LNCaP clone FGC (cell line): Measurements from ENCODE around the gene TMEM108.

Experiments
- DNase-seq: peaks from one replicate; pipeline ENCODE4 v3.0.0-alpha.2; 2011; ENCODE audit warnings: low read depth
- H3K4me3 ChIP-seq: 2 replicates; pipeline ENCODE4 v1.5.1; 2011; ENCODE audit warnings: mild to moderate bottlenecking, low read depth, low read length, control low read depth
- CTCF ChIP-seq: IDR thresholded peaks from 2 replicates; pipeline ENCODE4 v1.5.1; 2012; ENCODE audit warnings: mild to moderate bottlenecking; ENCODE audit not compliant: control insufficient read depth, insufficient read depth; ENCODE audit errors: extremely low read depth

Gene TMEM108

GRCh38 chr3:133191818-133192217 lies 153.6 kb downstream of the TMEM108 start:
- no peak for DNase-seq
- no peak overlapping the region for H3K4me3 ChIP-seq
- TF ChIP-seq CTCF, result no peak

- TF ChIP-seq CTCF, result no peak
- no peak for DNase-seq
- H3K4me3 ChIP-seq, result no peak overlapping the region
Observed at GRCh38 chr3:133192363-133192945, 154.3 kb downstream of the TMEM108 start.

GRCh38 chr3:133192967-133193366 lies 154.8 kb downstream of the TMEM108 start:
- no peak for DNase-seq
- TF ChIP-seq CTCF, result no peak

GRCh38 chr3:133196527-133196926 lies 158.3 kb downstream of the TMEM108 start:
- H3K4me3 ChIP-seq, result no peak overlapping the region
- TF ChIP-seq CTCF, result no peak
- DNase-seq, result no peak

More at GRCh38 chr3:133192967-133193366, 154.8 kb downstream of the TMEM108 start:
- no peak overlapping the region for H3K4me3 ChIP-seq

GRCh38 chr3:133197619-133198018 lies 159.4 kb downstream of the TMEM108 start:
- H3K4me3 ChIP-seq, result no peak overlapping the region
- DNase-seq, result no peak
- TF ChIP-seq CTCF, result no peak

GRCh38 chr3:133206921-133207320 lies 168.7 kb downstream of the TMEM108 start:
- no peak overlapping the region for H3K4me3 ChIP-seq
- no peak for DNase-seq
- TF ChIP-seq CTCF, result no peak

- H3K4me3 ChIP-seq, result no peak overlapping the region
- TF ChIP-seq CTCF, result no peak
- DNase-seq, result no peak
Observed at GRCh38 chr3:133208184-133208583, 170.0 kb downstream of the TMEM108 start.
